Hematopoietic multipotent progenitor cell treated with erythropoietin and hydrocortisone succinate and interleukin-3 and kit ligand, for 8 days (in vitro differentiated cells): ENCODE data around the gene FRK.
"Not testable (repeated sequence)": the region's sequence is repeated elsewhere in the genome, so short reads cannot be mapped to it uniquely, and the experiment has no call there.

Experiments used
- DNase-seq: peaks from one replicate; pipeline ENCODE4 v3.0.0-alpha.2; 2015

FRK gene, protein sequence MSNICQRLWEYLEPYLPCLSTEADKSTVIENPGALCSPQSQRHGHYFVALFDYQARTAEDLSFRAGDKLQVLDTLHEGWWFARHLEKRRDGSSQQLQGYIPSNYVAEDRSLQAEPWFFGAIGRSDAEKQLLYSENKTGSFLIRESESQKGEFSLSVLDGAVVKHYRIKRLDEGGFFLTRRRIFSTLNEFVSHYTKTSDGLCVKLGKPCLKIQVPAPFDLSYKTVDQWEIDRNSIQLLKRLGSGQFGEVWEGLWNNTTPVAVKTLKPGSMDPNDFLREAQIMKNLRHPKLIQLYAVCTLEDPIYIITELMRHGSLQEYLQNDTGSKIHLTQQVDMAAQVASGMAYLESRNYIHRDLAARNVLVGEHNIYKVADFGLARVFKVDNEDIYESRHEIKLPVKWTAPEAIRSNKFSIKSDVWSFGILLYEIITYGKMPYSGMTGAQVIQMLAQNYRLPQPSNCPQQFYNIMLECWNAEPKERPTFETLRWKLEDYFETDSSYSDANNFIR

DNA sequence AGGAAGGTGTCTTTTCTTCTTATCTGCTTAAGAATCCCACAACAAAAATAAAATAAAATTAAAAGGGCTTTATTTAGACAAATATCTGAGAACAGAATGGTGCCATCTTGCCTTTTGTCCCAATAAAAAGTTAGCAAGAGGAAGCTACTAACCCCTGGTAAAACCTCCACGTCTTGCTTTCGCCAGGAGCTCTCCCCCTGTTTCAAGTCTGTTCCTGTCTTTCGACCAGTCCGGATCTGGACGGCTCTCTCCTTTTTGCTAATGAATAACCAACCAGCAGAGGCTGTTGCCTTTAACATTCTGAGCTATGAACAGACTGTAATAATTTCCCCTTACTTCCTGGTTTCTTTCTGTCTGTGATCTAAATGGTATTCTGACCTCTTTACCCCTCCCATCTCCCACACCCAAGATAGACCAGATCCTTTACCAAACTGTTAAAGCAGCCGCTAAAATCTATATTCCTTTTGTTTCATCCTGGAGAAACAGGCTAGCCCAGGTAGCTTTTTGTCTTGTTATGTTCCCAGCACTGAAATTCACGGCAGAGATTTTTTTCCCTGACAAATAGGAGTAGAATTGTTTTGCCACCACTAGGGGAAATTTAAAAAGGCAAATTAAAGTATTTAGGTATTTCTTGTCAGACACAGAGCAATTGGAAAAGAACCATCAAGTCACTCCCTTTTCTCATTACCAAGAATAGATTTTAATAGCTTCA is at the start of gene FRK:
Gene FRK, minus strand, starts transcription at position 320 of the 712 bp plus-strand sequence. CDS start 580 bp downstream, outside the sequence.
- DNase-seq = no peak

DNA sequence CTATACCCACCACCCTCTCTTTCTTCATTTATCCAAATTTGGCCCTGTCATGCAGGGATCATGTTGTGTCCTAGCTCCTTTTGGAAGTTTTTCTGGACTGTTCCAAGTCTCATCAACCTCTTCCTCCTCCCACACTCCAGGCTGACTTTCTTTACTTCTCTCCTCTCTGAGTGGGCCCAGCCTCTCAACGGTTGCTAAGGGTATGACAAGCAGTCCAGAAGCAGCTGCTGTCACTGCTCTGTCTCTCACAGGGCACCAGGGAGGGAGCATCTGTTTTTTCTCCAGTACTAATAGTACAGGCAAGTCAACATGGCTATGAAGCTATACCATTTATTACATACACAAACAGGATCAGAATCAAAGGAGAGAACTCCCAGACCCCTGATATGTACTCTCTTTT is 48.1 kb upstream of the FRK start:
- no peak for DNase-seq

DNA sequence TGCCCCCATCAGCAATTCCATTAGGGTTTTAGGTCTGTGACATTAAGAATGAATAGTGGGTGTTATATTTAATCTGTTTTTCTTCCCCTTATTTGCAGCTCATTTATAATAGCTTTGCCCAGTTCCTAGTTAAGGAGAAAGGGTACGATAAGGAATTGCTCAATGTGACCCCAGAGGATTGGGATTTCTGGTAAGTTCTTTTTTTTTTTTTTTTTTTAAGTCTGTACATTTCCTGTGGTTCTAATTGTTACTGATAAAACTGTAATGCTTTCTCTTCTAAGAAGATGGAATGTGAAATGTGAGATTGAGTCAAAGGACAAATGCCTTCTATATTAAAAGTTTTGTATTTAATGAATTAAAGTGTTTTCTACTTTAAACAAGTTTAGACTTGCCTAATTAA is 45.5 kb upstream of the FRK start:
- DNase-seq = no peak

DNA sequence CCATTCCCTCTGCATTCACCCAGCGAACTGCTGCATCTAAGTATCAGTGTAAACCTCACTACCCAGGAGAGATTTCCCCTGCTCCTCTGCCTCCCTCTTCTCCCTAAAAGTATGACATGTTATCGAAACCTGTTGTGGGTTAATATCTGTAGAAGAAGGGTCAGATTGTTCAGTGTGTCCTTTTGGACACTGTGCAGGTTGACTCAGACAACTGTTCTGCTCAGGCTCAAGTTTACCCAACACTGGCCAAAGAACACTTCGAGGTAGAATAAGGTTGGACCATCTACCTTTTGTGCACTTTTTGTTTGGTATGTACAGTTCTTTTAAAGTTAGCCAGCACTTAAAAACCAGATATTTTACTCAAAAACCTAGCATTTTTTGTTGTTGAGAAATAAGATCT is 44.6 kb upstream of the FRK start:
- no peak for DNase-seq

DNA sequence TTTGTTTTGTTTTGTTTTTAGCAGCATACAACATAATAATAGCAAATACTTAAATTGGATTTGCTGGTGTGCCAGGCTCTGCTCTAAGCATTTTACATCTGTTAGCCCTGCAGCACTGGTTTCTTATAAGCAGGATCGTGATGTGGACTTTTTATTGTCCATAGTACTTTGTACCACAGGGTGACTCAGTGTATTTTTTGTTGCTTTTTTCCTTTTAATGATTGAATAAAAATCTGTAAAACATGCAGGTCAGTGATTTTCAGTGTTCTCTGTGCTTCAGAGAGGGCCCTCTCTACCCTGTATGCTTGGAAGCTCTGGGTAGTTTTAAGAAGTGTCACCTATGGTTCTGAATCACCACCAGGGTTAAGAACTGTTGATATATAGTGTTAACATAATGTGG is 43.9 kb upstream of the FRK start:
- no peak for DNase-seq

DNA sequence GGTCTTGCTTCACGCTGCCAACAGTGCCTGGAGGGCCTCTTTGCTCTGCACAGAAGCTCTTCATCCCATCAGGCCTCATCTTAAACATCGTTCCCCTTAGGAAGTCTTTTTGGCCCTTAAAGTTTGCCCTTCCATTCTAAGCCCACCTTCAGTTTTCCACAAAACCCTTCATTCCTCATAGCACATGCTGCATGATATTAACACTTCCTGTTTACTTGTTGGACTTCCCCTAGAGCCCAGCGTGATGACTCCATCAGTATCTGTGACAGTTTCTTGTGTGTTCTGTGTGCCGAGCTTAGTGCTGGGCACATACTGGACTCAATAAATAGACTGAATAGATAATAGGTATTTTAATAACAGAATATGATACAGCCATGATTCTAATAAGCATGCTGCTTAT is 42.2 kb upstream of the FRK start:
- no peak for DNase-seq

DNA sequence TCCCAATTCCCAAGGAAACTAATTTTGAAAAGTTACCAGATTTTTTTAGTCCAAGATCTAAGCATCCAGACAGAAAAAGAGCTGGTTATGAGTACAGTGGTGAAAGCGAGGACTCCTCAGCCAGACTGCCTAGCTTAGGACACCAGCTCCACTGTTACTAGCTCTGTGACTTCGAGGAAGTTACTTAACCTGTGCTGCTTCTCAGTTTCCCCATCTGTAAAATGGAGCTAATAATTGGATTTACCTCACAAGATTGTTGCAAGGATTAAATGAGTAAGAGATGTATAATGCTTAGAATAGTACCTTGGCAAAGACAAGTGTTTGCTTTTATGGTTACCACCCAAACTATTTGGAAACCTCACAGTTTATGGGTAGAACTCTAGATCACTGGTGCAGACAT is 41.1 kb upstream of the FRK start:
- DNase-seq = no peak

DNA sequence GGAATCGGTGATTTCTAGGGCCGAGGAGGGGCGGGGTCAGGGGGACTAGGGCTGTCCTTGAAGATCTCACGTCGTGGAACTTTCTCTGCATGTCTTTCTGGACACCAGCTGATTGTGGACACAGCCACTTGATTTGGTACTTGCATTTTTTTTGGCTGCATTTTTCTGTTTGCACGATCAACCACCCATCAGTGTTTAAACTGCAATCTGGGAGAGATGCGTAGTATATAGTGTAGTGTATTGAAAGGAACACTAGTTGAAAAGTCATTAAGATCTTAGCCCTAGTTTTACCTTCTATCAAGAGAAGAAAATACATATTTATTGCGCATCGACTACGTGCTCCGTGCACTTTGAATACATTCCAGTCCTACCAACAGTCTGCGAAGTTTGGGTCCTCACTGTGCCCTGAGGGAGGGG is 40.6 kb upstream of the FRK start:
- DNase-seq = no peak

DNA sequence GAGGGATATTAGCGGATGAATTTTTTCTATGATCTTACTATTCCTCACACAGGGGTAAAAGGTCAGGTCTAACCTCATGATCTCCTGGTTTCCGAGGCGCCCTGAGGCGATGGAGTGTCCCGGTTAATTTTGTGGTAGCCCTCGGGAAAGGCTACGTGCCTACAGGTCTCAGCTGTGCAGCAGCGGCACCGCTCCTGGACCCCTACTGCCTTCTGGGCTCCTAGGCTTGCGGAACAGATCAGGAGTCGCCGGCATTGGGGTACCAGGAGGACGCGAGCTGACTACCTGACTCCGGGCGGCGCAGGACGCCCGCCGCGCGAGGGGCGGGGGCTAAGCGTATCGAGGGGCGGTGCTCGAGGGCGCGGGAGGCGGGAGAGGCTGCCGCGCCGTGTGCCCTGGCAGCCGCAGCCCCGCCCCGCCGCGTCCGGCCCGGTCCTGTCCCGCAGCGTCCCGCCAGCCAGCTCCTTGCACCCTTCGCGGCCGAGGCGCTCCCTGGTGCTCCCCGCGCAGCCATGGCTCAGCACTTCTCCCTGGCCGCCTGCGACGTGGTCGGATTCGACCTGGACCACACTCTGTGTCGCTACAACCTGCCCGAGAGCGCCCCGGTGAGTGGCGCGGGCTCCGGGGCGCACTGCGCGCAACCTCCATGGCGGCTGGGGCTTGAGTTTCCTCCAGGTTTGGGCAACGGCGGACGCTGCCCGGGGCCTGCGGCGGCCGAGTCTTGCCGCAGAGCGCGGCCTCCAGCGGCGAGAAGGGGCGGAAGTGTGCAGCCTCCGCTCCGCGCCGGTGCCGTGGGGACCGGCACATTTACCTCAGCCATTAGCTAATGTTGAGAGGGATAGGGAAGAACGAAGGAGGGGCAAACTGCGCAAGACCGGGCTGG is 40.0 kb upstream of the FRK start, which contains the start of gene NT5DC1:
Gene NT5DC1, plus strand, starts transcription at position 435 of the 883 bp plus-strand sequence. Its CDS starts 78 bp downstream, at position 513.
- peak; percentile 88 for DNase-seq

DNA sequence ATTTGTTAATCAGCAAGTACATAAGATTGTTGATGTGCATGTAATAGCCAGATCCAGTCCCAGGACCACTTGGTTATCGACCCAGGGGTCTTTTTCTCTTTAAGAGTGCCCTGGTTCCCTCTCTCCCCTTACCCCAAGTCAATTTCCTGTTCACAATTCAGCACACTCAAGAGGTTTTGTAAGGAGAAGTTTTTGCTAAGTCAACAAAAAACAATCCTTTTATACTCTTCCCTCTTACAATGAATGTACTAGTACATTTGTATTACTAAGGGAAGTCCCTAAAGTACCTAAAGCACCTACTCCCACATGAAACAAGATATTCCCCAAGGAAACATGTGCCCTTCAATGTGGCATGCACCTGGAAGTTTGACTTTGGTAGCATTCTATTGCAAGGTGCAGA is 38.3 kb upstream of the FRK start:
- no peak for DNase-seq

DNA sequence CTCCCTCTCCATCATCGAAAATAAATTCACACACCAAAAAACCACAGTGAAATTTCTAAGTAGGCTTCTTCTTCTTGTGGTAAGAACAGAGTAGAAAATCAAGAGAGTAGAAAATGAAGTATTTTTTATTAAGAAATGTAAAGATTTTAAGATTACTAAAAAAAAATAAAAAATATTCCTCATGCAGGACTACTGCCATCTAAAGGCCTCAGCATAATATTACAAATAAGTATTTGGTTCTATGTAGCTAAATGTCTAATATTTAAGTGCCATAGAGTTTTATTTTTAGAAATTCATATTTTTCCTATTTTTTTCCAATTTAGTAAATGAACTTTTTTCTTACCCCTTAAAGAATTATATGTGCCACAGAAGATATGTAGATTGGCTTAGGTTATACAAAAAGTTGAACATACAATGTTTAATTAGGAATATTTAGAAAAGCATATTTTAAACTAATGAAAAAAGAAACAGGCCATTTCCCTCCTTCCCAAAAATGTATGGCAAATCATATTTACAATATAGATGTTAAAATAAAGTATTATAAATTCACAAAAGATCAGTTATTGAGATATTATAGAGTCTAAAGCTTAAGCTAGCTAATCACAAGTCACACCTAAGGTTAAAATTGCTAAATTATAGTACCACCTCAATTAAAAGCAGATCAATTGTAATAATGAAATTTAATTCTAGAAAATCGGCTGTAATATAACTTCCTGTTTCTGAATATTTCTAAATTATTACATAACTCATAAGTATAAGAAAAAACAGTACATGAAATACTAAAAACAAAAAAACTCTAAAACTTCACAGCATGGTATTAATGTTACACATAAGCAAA is 36.5 kb upstream of the FRK start:
- DNase-seq = peak; percentile 30

DNA sequence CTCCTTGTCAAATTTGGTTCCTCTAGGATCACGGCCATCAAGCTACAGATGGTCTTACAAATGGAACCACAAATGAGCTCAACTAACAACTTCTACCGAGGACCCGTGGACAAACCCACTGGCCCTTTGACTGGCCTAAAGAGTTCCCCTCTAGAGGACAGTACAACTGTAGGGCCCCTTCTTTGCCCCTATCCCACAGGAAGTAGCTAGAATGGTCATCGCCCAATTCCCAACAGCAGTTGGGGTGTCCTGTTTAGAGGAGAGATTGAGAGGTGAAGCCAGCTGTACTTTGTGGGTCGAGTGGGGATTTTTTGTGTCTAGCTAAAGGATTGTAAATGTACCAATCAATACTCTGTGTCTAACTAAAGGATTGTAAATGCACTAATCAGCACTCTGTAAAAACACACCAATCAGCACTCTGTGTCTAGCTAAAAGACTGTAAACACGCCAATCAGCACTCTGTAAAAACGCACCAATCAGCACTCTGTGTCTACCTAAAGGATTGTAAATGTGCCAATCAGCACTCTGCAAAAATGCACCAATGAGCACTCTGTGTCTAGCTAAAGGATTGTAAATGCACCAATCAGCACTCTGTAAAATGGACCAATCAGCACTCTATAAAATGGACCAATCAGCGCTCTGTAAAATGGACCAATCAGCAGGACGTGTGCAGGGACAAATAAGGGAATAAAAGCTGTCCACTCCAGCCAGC is 35.5 kb upstream of the FRK start:
- not testable (repeated sequence) for DNase-seq

DNA sequence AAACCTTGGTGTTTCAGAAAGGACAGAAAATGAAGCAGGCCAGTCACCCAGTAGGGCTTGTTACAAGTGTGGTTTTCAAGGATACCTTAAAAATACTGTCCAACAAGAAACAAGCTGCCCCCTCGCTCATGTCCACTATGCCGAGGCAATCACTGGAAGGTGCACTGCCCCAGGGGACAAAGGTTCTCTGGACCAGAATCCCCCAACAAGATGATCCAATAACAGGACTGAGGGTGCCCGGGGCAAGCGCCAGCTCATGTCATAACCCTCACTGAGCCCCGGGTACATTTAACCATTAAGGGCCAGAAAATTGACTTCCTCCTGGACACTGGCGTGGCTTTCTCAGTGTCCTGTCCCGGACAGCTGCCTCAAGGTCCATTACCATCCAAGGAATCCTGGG is 33.4 kb upstream of the FRK start:
- no peak for DNase-seq

DNA sequence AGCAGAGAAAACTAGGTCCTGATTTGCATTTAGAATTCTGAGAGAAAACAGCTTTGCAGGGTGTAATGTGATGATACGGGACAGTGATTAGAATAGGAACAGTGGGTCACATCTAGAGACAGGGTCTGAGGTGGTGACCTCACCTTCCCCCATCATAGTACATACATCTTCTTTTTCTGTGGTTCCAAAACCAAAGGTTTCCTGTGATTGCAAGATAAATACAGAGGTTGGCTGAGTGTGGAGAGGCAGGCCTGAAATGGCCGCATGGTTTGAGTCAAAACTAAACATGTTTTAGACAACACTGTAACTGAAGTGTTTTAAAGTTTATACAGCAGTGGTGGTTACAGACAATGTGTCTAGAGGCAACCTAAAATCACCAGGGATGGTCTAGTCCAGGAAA is 29.6 kb upstream of the FRK start:
- no peak for DNase-seq

DNA sequence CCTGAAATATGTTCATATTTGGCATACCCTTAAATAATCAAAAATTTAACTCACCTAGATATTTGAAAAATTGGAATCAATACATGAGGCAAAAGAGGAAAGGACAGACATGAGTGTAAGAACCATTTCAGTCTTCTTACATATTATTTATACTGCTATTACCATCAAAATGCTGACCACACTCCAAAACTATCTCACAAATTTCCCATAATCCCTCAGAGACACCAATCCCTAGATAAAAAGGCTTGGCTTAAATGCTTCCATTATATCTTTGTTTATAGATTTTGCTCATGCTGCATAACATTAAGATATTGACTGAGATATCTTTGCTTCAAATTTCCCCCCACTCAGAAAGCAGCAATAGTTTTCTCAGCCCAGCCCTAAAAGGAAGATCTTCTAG is 28.3 kb upstream of the FRK start:
- no peak for DNase-seq

DNA sequence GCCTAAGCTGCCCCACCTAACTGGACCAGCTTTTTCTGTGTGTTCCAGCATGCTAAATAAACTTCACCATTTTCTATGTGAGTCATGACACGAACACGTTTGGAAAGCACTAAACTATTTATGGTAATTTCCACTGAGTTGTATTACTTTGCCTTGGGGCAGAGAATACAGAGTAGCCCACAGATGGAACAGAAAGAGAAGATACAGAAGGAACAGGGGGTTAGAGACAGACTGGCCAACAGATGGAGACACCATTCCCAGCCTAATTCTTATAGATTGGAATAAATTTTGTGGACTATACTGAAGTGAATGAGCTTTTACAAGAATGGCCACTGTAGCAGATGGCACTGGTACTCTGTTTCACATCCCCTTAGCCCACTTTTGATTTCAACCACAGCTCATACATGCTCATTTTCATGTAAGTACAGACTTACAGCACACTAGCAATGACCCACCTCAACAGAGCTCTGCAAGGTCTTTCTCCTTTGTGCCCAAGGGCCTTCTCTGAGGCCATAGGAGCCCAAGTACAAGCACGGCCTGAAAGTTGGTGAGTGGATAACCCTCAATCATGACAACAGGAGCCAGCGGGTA is 26.8 kb upstream of the FRK start:
- DNase-seq = no peak

DNA sequence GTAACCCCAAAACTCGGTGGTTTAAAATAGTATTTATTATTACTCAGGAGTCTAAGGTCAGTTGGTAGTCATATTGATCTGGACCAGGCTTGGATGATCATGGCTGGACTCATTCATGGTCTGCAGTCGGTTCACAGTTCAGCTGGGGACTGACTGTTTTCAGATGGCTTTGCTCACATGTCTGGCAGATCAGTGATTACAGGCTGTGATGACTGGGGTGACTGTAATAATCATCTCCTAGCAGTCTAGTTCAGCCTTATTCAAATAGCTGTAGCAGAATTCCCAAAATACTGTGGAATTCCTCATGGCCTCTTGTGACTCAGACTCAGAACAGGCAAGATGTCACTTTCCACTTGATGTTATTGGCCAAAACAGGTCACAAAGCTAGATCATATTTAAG is 23.6 kb upstream of the FRK start:
- no peak for DNase-seq

DNA sequence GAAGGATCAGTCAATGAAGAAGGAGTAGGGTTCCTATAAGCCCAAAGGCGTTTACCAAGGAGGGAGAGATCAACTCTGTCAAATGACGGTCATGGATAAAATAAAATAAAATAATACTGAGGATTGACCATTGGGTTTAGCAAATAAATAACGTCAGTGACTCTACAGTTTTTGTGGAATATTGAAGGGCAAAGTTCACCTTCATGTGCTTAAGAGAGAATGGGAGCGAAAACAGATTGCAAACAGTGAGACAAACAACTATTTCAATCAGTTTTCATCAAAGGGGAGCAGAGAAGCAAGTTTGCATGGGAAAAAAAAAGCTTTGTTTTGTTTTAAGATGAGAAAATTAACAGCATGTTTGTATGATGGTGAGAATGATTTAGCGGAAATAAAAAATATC is 22.4 kb upstream of the FRK start:
- no peak for DNase-seq

DNA sequence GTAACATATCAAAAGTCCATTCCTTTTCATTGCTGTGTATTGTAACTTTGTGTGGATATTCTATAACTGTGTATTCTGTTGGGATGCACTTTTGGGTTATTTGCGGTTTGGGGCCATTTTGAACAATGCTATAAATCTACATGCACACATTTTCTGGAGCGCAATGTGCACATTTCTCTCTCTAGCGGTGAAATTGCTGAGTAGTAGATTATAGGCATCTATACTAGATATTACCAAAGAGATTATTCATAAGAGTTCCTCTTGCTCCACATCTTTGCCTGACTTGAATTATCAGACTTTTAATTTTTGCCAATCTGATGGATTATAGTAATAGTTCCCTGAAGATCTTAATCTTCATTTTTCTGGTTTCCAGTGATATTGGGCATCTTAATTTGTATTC is 18.3 kb upstream of the FRK start:
- DNase-seq = no peak

DNA sequence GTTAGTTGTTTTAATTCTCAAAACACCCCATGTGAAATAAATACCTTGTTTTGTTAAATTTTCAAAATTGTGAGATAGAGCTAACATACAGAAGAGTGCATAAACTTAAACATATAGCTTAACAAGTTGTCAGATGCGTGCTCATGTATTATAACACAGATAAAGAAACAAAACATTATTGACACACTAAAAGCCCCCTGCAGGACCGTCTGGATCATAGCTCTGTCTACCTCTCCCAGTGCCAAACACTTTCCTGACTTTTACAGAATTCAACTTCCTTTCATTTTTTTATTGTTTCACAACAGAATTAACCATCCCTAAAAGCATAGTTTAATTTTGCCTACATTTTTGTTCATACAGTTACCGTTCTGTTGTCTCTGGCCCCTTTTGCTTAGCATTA is 17.8 kb upstream of the FRK start:
- no peak for DNase-seq

DNA sequence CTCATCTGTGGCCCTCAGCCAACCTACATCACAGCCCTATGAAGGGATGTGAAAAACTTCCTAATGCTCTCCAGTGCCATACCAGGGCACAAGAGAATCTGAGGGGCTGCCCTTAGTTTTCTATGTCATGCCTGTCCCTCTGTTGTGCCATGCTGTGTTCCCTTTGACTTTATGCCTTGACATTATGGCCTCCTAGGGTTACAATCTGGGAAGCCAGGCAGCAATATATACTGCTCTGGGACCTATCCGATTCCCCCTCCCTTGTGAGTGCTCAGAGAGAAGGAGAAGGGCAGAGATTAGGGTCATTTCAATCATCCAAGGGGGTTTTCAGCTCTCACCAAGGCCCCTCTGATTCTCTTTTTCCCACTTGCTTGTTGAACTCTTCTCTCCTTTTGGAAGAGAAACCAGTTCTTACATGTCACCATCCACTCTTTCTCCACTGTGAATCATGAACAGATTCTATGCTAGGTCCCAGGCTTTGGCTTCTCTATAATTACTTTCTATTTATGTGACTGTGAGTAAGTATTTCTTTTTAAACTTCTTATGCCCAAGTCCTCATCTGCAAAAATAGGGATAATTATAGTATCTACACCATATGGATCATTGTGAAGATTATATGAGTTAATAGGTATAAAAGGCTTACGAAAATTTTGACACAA is 14.2 kb upstream of the FRK start:
- no peak for DNase-seq
